Effector memory CD4-positive, alpha-beta T cell (primary cell): ENCODE results near the gene C14orf119.

Source experiments
- DNase-seq, 3 donors: peaks; one replicate each; pipeline ENCODE4 v3.0.0-alpha.2; 2020
- H3K27ac ChIP-seq: 2 replicates; pipeline ENCODE4 v1.7.0; 2013; ENCODE audit warnings: mild to moderate bottlenecking, low read length, moderate library complexity; ENCODE audit not compliant: insufficient read depth, poor library complexity, severe bottlenecking
- H3K27me3 ChIP-seq: replicated peaks from 2 replicates; pipeline ENCODE4 v1.7.0; 2013; ENCODE audit warnings: mild to moderate bottlenecking, low read length; ENCODE audit not compliant: insufficient read depth, control insufficient read depth, poor library complexity, severe bottlenecking
- H3K36me3 ChIP-seq: 2 replicates; pipeline ENCODE4 v1.7.0; 2013; ENCODE audit warnings: mild to moderate bottlenecking, low read length, moderate library complexity; ENCODE audit not compliant: control insufficient read depth, insufficient read depth
- H3K4me1 ChIP-seq: 2 replicates; pipeline ENCODE4 v1.7.0; 2013; ENCODE audit warnings: low read length, mild to moderate bottlenecking; ENCODE audit not compliant: control insufficient read depth, insufficient read depth, poor library complexity, severe bottlenecking
- H3K4me3 ChIP-seq: 2 replicates; pipeline ENCODE4 v1.7.0; 2013; ENCODE audit warnings: low read length, low read depth, mild to moderate bottlenecking; ENCODE audit not compliant: insufficient read depth, poor library complexity, severe bottlenecking
- H3K9me3 ChIP-seq: 2 replicates; pipeline ENCODE4 v1.7.0; 2013; ENCODE audit warnings: mild to moderate bottlenecking, low read length, moderate library complexity; ENCODE audit not compliant: control insufficient read depth

The C14orf119 gene

DNA sequence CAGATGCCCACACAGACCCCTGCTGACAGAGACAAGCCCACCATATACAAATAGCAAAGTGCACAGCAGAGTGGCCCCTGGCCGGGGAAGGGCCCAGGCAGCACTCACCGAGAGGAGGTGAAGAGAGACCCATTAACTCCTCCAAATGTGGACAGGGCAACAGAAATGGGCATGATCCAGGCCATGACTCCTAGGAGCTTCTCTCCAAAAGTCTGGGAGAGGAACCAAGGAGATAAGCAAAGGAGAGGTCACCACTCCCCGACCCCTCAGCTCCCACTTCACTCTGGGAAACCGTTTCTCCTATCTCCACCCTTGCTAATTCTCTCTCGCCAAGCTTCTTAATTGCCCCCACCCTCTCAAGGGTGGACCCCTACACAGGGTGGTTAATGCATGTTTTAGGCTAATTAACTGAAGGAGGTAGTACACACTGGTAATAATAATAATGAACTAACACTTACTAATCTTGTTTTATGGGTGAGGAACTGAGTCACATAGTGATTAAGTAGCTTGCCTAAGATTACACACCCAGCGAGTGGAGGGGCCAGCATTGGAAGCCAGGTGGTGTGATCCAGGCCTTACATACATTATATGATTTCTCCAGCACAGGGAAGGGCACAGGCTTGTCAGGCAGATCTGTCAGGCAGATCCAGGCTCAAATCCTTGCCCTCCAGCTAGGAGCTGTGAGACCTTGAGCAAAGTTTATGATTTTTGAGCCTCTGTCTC lies 42.7 kb downstream of the C14orf119 start:
- Histone ChIP-seq H3K4me3 (no peak overlapping the region), H3K27me3 (no peaks in the 10 kb centered on the region), H3K27ac (no peak overlapping the region), H3K9me3 (no peaks in the 10 kb centered on the region), H3K4me1 (no peaks in the 10 kb centered on the region), H3K36me3 (no peaks in the 10 kb centered on the region)
- DNase-seq = no peak

DNA sequence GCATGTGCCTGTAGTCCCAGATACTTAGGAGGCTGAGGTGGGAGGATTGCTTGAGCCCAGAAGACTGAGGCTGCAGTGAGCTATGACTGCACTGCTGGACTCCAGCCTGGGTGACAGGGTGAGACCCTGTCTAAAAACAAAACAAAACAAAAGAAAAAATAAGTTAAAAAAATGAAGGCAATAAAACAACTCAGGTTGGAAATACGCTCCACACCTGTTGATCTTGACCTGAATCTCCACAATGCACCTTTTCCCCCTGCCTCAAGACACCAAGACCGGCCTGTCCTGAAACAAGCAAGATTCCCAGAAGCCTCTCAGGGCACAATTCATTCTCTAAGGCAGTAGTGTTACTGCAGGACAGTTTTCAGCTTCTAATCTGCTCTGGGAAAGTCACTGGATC lies 44.6 kb downstream of the C14orf119 start:
- no peak for DNase-seq
- Histone ChIP-seq H3K27ac (no peak overlapping the region), H3K4me1 (no peaks in the 10 kb centered on the region), H3K4me3 (no peak overlapping the region), H3K9me3 (no peaks in the 10 kb centered on the region), H3K36me3 (no peaks in the 10 kb centered on the region), H3K27me3 (no peaks in the 10 kb centered on the region)

DNA sequence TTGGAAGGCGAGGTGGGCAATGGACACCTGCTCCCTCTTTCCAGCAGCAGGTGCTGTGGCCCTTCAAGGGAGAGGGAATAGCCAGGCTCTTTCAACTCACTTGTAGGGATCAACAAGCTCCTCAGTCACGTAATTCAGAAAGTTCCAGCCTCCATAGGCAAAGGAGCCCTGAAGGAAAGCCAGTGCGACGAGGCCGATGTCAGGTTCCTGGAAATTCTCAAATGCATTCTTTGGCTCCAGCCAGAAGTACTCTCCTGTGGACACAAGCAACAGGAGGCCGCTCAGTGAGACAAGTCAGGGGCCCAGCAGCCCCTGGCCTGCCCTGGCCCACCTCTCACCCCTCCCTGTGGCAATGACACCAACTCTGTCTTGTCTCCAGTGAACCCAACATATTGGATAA lies 45.1 kb downstream of the C14orf119 start:
- Histone ChIP-seq H3K27ac (no peak overlapping the region), H3K9me3 (no peaks in the 10 kb centered on the region), H3K36me3 (no peaks in the 10 kb centered on the region), H3K4me3 (no peak overlapping the region), H3K4me1 (no peaks in the 10 kb centered on the region), H3K27me3 (no peaks in the 10 kb centered on the region)
- DNase-seq = no peak

DNA sequence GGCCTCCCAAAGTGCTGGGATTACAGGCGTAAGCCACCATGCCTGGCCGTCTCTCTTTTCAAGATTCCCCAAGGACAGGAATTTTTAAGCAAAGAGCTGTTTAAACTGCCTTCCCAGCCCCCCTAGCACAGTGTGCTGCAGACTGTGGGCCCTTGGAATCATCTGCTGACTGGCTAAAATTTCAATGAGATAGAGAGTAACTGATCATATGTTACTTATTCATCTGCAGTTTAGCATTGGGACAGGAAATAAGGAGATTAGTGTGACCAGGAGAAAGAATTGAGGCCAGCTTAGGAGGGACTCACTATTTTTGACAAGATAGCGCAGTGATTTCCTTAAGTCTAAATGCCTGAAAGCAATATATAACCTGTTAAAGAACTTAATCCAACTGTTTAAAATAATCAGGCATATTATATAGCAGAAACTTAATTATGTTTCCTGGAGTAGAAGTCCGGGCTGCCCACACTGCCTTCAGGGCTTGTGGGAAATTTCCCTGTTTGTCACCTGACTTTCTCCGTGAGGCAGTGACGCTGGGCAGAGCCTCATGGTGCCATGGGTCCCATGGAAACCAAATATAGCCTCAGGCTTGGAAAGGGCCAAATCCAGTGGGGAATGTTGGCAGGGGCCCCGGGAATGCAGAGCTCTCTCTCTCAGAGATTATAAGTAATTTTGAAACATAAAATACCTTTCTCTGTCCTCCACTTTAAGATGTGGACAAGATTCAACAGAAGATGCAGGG lies 46.6 kb downstream of the C14orf119 start:
- Histone ChIP-seq H3K9me3 (no peaks in the 10 kb centered on the region), H3K4me1 (no peaks in the 10 kb centered on the region), H3K4me3 (no peak overlapping the region), H3K27me3 (no peaks in the 10 kb centered on the region), H3K27ac (no peak overlapping the region), H3K36me3 (no peaks in the 10 kb centered on the region)
- DNase-seq = no peak

DNA sequence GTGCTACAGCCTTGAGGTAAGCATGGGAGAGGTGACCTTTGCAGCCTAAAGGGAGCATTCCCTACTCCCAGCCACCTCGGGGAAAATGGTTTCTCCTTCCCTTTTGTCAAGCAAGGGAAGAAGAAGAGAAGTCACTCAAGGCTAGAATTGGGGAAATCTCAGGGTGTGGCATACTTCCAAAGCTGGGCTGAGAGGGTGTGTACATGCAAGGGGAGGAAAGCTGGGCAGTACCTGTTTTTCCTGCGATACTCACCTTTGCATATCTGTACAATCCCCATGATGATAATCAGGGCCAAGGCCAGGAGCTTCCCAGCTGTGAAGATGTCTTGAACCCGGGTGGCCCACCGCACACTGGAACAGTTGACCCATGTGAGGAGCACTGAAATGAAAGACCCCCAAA lies 47.5 kb downstream of the C14orf119 start:
- Histone ChIP-seq H3K4me1 (no peaks in the 10 kb centered on the region), H3K27me3 (no peaks in the 10 kb centered on the region), H3K27ac (no peak overlapping the region), H3K36me3 (no peaks in the 10 kb centered on the region), H3K4me3 (no peak overlapping the region), H3K9me3 (no peaks in the 10 kb centered on the region)
- DNase-seq = no peak

DNA sequence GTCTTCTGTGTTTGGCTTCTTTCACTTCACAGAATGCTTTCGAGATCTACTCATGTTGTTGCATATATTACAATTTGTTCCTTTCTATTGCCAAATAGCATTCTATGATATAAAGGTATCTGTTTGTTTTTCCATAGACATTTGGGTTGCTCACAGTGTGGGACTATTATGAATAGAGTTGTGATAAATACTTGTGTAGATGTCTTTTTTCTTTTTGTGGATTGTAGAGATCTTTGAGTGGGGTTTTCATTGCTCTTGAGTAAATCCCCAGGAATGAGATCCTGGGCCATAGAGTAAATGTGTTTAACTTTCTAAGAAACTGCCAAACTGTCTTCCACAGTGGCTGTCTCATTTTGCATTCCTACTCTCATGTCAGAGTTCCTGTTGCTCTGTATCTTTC lies 48.6 kb downstream of the C14orf119 start:
- no peak for DNase-seq
- H3K4me1 ChIP-seq = no peaks in the 10 kb centered on the region

DNA sequence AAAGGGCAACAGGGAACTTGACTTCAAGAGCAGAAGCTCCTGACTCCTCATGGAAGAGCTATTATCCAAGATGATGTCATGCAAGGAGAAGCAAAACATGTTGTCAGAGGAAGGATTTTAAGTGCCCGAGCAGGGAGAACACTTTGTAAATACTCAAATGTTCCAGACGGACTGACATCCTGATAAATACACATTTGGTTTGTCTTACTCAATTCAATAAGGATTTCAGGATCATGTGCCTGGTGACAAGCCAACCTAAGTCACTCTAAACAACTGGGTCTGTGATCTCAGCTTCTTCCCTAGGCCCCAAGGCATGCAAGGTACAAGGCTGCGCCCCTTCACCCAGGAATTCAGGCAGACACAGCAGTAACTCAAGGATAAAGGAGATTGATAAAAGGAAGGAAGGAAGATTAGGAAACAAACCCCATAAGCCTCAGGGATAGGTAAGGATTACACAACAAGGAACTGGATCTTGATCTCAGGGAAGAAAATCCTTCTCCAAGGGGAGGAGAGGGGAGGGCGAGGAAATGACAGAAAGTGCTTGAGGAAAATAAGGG lies 50.6 kb downstream of the C14orf119 start:
- Histone ChIP-seq H3K4me3 (no peak overlapping the region), H3K4me1 (no peaks in the 10 kb centered on the region), H3K27me3 (no peaks in the 10 kb centered on the region), H3K36me3 (no peaks in the 10 kb centered on the region), H3K9me3 (no peaks in the 10 kb centered on the region), H3K27ac (no peak overlapping the region)
- no peak for DNase-seq

More for the DNA sequence above, 48.6 kb downstream of the C14orf119 start:
- Histone ChIP-seq H3K36me3 (no peaks in the 10 kb centered on the region), H3K27ac (no peak overlapping the region), H3K27me3 (no peaks in the 10 kb centered on the region), H3K4me3 (no peak overlapping the region), H3K9me3 (no peaks in the 10 kb centered on the region)

DNA sequence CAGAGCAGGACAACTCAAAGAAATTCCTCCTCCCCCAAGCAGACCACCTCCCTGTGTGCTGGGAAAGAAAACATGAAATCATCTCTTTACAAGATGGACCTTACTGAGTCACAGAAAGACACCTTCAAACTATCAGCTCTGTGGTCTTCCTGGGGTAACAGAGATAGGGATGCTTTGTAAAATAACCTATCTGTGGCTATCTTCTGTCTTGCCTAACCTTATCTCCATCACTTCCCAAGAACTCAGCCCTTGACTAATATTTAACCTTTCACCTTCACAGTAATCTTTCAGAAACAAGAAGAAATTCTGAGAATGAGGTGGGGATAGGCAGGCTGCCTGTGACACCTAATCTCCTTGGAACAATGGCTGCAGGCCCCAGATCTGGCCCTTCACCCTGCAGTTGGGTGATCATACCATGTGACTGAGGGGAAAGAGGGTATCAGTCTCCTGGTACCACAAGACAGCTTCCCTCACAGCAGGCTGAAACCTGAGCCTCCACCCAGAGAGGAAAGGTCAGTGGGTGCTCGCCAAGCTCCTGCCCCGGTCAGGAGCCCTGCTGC lies 51.1 kb downstream of the C14orf119 start:
- H3K4me1 ChIP-seq = no peaks in the 10 kb centered on the region

DNA sequence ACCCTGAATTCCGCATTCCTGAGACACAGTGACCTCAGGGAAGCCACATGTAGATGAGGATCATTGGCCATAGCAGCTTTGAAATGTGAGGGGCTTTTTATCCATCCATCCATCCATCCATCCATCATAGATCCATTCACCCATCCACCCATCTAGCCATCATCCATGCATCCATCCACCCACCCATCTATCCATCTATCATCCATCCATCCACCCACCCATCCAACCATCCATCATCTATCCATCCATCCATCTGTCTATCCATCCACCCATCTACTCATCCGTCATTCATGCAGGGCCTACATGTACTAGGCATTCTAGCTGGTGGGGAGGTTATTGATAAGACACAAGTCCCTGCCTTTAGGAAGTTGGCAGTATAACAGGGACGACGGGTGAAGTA lies 51.7 kb downstream of the C14orf119 start:
- no peaks in the 10 kb centered on the region for H3K4me1 ChIP-seq
- H3K9me3 ChIP-seq = no peaks in the 10 kb centered on the region
- H3K36me3 ChIP-seq = no peaks in the 10 kb centered on the region
- H3K27ac ChIP-seq = no peak overlapping the region
- no peak overlapping the region for H3K4me3 ChIP-seq
- no peaks in the 10 kb centered on the region for H3K27me3 ChIP-seq
- no peak for DNase-seq

More for the DNA sequence above, 51.1 kb downstream of the C14orf119 start:
- H3K27ac ChIP-seq = no peak overlapping the region
- H3K36me3 ChIP-seq = no peaks in the 10 kb centered on the region
- no peak for DNase-seq
- H3K9me3 ChIP-seq = no peaks in the 10 kb centered on the region
- H3K4me3 ChIP-seq = no peak overlapping the region
- H3K27me3 ChIP-seq = no peaks in the 10 kb centered on the region

DNA sequence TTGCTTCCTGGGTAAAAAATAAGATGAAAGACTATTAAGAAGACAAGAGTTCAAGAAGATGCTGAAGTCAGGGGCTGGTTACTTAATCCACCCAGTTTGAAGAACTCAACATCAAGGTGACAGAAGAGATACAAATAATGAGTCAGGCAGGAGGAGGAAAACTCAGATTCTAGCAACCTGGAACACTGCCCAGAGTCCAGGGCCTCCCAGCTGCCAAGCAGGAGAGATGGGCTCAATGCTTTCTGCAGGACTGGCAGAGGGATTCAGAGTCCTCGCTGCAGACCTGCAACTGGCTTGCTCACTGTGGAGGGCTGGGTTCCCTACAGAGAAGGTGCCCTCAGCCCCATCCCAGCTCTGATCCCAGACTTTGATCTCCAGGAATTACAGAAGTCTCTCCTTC lies 52.4 kb downstream of the C14orf119 start:
- no peaks in the 10 kb centered on the region for H3K9me3 ChIP-seq
- no peak overlapping the region for H3K4me3 ChIP-seq
- DNase-seq = no peak
- H3K36me3 ChIP-seq = no peaks in the 10 kb centered on the region
- no peak overlapping the region for H3K27ac ChIP-seq
- no peaks in the 10 kb centered on the region for H3K27me3 ChIP-seq
- H3K4me1 ChIP-seq = no peaks in the 10 kb centered on the region
